ENCODE data around the gene ZFTA. TPM values are rescaled to one million over a fixed set of nuclear protein-coding genes. Genes with fewer than 3 reads are reported as not detected.

Gene ZFTA
- total RNA-seq, 2 donors from 2014 or later: 13.2 to 23.1 TPM

DNA sequence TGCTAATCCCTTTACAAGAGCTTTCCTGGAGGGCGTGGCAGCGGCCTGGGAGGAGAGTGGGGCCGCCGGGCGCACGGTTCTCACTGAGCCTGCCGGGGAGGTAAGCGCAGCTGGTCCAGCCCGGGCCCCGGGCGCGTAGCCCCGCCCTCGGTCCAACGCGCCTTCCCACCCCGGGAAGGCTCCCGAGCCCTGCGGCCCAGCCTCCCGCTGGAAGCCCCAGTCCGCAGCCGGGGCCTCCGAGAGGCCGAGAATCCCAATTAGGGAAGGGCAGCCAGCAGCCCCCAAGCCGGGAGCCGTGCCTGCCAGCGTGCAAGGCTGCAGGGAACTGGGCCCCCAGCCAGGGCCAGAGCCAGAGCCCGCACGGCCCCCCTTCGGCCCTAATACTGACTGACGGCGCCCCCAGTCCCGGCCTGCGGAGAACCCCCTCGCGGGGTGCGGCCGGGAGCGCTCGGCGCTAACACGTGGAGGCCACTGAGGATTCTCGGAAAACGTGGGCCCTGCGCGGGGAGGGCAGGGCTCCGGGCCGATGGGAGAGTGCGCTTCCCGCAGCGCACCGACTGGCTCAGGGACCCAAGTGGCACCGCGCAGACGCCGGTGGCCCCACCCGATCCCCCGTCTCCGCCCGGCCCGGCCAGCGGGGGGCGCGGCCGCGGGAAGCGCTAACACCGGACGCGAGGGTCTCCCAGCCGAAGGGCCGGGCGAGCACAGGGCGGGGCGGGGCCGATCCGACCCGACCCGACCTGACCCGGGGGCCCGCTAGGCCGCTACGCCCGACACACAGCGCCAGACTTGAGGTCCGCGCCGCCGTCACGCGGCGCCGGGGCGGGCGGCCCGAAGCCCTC, 5.7 kb downstream of the ZFTA start:
- intact Hi-C loops (cut with DNase I): loop anchor here (10.0 kb wide), 1 partner anchor 182 kb away; no protein-coding TSS in a partner anchor
- WGBS, 2 donors: 52% methylated on average over 82 of the region's 96 CpGs; no CpG with 5 or more reads in 1 of the 2 donors
- no peaks in the 10 kb centered on the region for H3K27me3 ChIP-seq
- H3K4me1 ChIP-seq: peaks cover 45% of the 10 kb centered on the region
- no peaks in the 10 kb centered on the region for H3K9me3 ChIP-seq
- peaks cover 0 to 2% of the 10 kb centered on the region in 2 donors for H3K36me3 ChIP-seq (replicated peaks in 1 of 2; ENCODE audit: insufficient read depth in 1 of 2, low read depth in 2 of 2)
- TF ChIP-seq POLR2A (IDR thresholded peaks at IDR 0.05) (no peak), CTCF (IDR thresholded peaks at IDR 0.05) (no peak)
- DNase-seq: peak; percentile 39 to 63 (median 42)
- ATAC-seq: peak; percentile 44
- no peak overlapping the region for H3K27ac ChIP-seq
- no peak overlapping the region for H3K4me3 ChIP-seq

GRCh38 chr11:63761931-63762653, 6.5 kb downstream of the ZFTA start:
- no peak for ATAC-seq
- WGBS, 2 donors: 61 to 77% methylated on average over 30 to 34 of the region's 34 CpGs
- Histone ChIP-seq H3K9me3 (no peaks in the 10 kb centered on the region), H3K4me3 (no peak overlapping the region), H3K36me3 (replicated peaks in 1 of 2; ENCODE audit: insufficient read depth in 1 of 2, low read depth in 2 of 2) (peaks cover 0 to 3% of the 10 kb centered on the region in 2 donors), H3K27me3 (no peaks in the 10 kb centered on the region), H3K27ac (no peak overlapping the region), H3K4me1 (peaks cover 43% of the 10 kb centered on the region)
- intact Hi-C loops (cut with DNase I): loop anchor here (10.0 kb wide), 1 partner anchor 183 kb away; no protein-coding TSS in a partner anchor
- peak in 1 of 4 donors; percentile 22 for DNase-seq
- TF ChIP-seq POLR2A (IDR thresholded peaks at IDR 0.05) (no peak), CTCF (IDR thresholded peaks at IDR 0.05) (no peak)

GRCh38 chr11:63761188-63761587, 7.4 kb downstream of the ZFTA start:
- Histone ChIP-seq H3K4me3 (no peak overlapping the region), H3K9me3 (no peaks in the 10 kb centered on the region), H3K36me3 (replicated peaks in 1 of 2; ENCODE audit: insufficient read depth in 1 of 2, low read depth in 2 of 2) (peaks cover 0 to 3% of the 10 kb centered on the region in 2 donors), H3K4me1 (peaks cover 36% of the 10 kb centered on the region), H3K27ac (no peak overlapping the region), H3K27me3 (no peaks in the 10 kb centered on the region)
- TF ChIP-seq POLR2A (IDR thresholded peaks at IDR 0.05) (no peak), CTCF (IDR thresholded peaks at IDR 0.05) (no peak)
- no peak for ATAC-seq
- intact Hi-C loops (cut with DNase I): loop anchor here (10.0 kb wide), 1 partner anchor 184 kb away; no protein-coding TSS in a partner anchor
- DNase-seq: no peak
- 79 to 82% methylated on average over 6 to 10 of the region's 10 CpGs for WGBS, 2 donors

GRCh38 chr11:63760487-63761079, 8.0 kb downstream of the ZFTA start:
- H3K4me3 ChIP-seq: no peak overlapping the region
- no peaks in the 10 kb centered on the region for H3K27me3 ChIP-seq
- intact Hi-C loops (cut with DNase I): loop anchor here (10.0 kb wide), 1 partner anchor 184 kb away; no protein-coding TSS in a partner anchor
- TF ChIP-seq POLR2A (IDR thresholded peaks at IDR 0.05) (no peak), CTCF (IDR thresholded peaks at IDR 0.05) (no peak)
- peaks cover 30% of the 10 kb centered on the region for H3K4me1 ChIP-seq
- H3K36me3 ChIP-seq (replicated peaks in 1 of 2; ENCODE audit: insufficient read depth in 1 of 2, low read depth in 2 of 2): peaks cover 0 to 3% of the 10 kb centered on the region in 2 donors
- no peaks in the 10 kb centered on the region for H3K9me3 ChIP-seq
- DNase-seq (no peak), ATAC-seq (no peak)
- WGBS, 2 donors: 71 to 81% methylated on average over 5 of the region's 5 CpGs
- no peak overlapping the region for H3K27ac ChIP-seq
